AG09319 (cell line): ENCODE data around the gene RFX8.

Source experiments
- DNase-seq: peaks from one replicate; pipeline ENCODE4 v3.0.0-alpha.2; 2010; ENCODE audit warnings: low read depth; ENCODE audit errors: extremely low read depth
- CTCF ChIP-seq: IDR thresholded peaks from 2 replicates; pipeline ENCODE4 v1.5.1; 2011; ENCODE audit warnings: low read depth, mild to moderate bottlenecking, inconsistent platforms, low read length, moderate library complexity

RFX8 gene

GRCh38 chr2:101474731-101475384 is at the start of gene RFX8:
RFX8 (minus strand) TSS chr2:101475112; CDS start chr2:101466848, 8,264 bp downstream.
- no peak for TF ChIP-seq CTCF
- peak; percentile 86 for DNase-seq

- TF ChIP-seq CTCF = no peak
- DNase-seq = no peak
Observed at GRCh38 chr2:101521487-101521886, 46.6 kb upstream of the RFX8 start.

- TF ChIP-seq CTCF = no peak
- no peak for DNase-seq
Observed at GRCh38 chr2:101520246-101520645, 45.3 kb upstream of the RFX8 start.

GRCh38 chr2:101518578-101519492 is 43.9 kb upstream of the RFX8 start:
- TF ChIP-seq CTCF = peak; percentile 53
- DNase-seq = no peak

GRCh38 chr2:101517758-101518271 is 42.9 kb upstream of the RFX8 start:
- DNase-seq = no peak
- no peak for TF ChIP-seq CTCF

- TF ChIP-seq CTCF = no peak
- no peak for DNase-seq
Observed at GRCh38 chr2:101516823-101517690, 42.1 kb upstream of the RFX8 start.
